Posterior cingulate gyrus (tissue), 11 donors: ENCODE results near the gene FAM53B.

Experiments
- DNase-seq, 10 donors: peaks; one replicate each; pipeline versions ENCODE4 v3.0.0 to v3.0.0-alpha.2; 2020 to 2021; ENCODE audit warnings: mixed read lengths in 3 of 10
- intact Hi-C: fragments of 100-400 bp; cut with DNase I; formaldehyde crosslinking; loops from one replicate; pipeline ENCODE4 v1.15.1; 2023

Gene FAM53B

GRCh38 chr10:124701038-124701365, 43.2 kb downstream of the FAM53B start:
- intact Hi-C loops, result no loop called here
- peak in 2 of 10 donors; percentile 62 to 69 for DNase-seq

- intact Hi-C loops, result no loop called here
- peak in 3 of 10 donors; percentile 64 to 83 (median 70) for DNase-seq
These were observed 43.7 kb downstream of the FAM53B start for GRCh38 chr10:124700293-124701037.

GRCh38 chr10:124699471-124700292, 44.5 kb downstream of the FAM53B start:
- intact Hi-C loops, result no loop called here

GRCh38 chr10:124698545-124699469, 45.4 kb downstream of the FAM53B start:
- intact Hi-C loops, result no loop called here
- peak in 2 of 10 donors; percentile 60 to 61 for DNase-seq

More at GRCh38 chr10:124699471-124700292, 44.5 kb downstream of the FAM53B start:
- DNase-seq, result peak in 2 of 10 donors; percentile 79 to 82

GRCh38 chr10:124697837-124698544, 46.2 kb downstream of the FAM53B start:
- intact Hi-C loops, result no loop called here

GRCh38 chr10:124697443-124697836, 46.7 kb downstream of the FAM53B start:
- no peak for DNase-seq
- intact Hi-C loops, result no loop called here

More at GRCh38 chr10:124697837-124698544, 46.2 kb downstream of the FAM53B start:
- peak in 3 of 10 donors; percentile 71 to 91 (median 83) for DNase-seq

GRCh38 chr10:124696446-124697392, 47.5 kb downstream of the FAM53B start:
- DNase-seq, result peak in 2 of 10 donors; percentile 75 to 85
- intact Hi-C loops, result no loop called here

- DNase-seq, result peak in 1 of 10 donors; percentile 9
- intact Hi-C loops, result no loop called here
These were observed 48.9 kb downstream of the FAM53B start for GRCh38 chr10:124695259-124695658.

GRCh38 chr10:124694481-124695220, 49.5 kb downstream of the FAM53B start:
- peak in 3 of 10 donors; percentile 53 to 61 (median 57) for DNase-seq
- intact Hi-C loops, result no loop called here

- intact Hi-C loops, result no loop called here
- DNase-seq, result peak in 4 of 10 donors; percentile 15 to 85 (median 58)
These were observed 50.3 kb downstream of the FAM53B start for GRCh38 chr10:124693801-124694416.

GRCh38 chr10:124693396-124693795, 50.8 kb downstream of the FAM53B start:
- intact Hi-C loops, result no loop called here
- peak in 2 of 10 donors; percentile 44 to 62 for DNase-seq

- intact Hi-C loops, result no loop called here
- DNase-seq, result peak in 2 of 10 donors; percentile 49 to 54
These were observed 52.1 kb downstream of the FAM53B start for GRCh38 chr10:124692100-124692446.

GRCh38 chr10:124691421-124692099, 52.6 kb downstream of the FAM53B start:
- peak in 2 of 10 donors; percentile 78 to 85 for DNase-seq
- intact Hi-C loops, result no loop called here

GRCh38 chr10:124691002-124691401, 53.2 kb downstream of the FAM53B start:
- peak in 1 of 10 donors; percentile 17 for DNase-seq
- intact Hi-C loops, result no loop called here

GRCh38 chr10:124689911-124690498, 54.2 kb downstream of the FAM53B start:
- intact Hi-C loops, result no loop called here
- DNase-seq, result peak in 4 of 10 donors; percentile 4 to 52 (median 35)

GRCh38 chr10:124688889-124689670, 55.1 kb downstream of the FAM53B start:
- peak in 3 of 10 donors; percentile 31 to 66 (median 38) for DNase-seq
- intact Hi-C loops, result no loop called here
